Measurements from ENCODE around the gene ZNF330. TPM values are rescaled to one million over a fixed set of nuclear protein-coding genes. Genes with fewer than 3 reads are reported as not detected.

ZNF330 gene
- total RNA-seq, 1 donor from 2014 or later: 25.9 TPM

DNA sequence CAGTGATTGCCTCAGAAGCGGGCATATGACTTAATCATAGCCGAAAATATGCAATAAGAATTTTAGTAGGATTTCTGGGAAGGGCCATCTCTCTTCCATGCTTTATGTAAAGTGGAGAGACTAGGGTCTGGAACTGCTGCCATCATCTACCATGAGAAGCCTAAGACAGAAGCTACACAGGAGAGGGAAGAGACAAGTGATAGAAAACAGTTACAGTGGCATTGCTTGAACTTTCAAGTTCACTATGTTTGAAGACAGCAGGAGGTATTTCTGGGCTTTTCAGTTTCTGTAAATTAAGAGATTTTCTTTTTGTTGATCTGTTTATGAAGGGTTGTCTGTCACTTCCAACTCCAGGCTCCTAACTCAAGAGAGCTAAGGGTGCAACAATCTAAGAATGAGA lies 62.5 kb downstream of the ZNF330 start:
- no peaks in the 10 kb centered on the region for H3K36me3 Mint-ChIP-seq (ENCODE audit: low read depth)
- H3K9me3 Mint-ChIP-seq (ENCODE audit: low read depth): no peaks in the 10 kb centered on the region
- H3K27ac Mint-ChIP-seq (ENCODE audit: unreplicated experiment): no peak overlapping the region
- TF ChIP-seq, protein P1, sequence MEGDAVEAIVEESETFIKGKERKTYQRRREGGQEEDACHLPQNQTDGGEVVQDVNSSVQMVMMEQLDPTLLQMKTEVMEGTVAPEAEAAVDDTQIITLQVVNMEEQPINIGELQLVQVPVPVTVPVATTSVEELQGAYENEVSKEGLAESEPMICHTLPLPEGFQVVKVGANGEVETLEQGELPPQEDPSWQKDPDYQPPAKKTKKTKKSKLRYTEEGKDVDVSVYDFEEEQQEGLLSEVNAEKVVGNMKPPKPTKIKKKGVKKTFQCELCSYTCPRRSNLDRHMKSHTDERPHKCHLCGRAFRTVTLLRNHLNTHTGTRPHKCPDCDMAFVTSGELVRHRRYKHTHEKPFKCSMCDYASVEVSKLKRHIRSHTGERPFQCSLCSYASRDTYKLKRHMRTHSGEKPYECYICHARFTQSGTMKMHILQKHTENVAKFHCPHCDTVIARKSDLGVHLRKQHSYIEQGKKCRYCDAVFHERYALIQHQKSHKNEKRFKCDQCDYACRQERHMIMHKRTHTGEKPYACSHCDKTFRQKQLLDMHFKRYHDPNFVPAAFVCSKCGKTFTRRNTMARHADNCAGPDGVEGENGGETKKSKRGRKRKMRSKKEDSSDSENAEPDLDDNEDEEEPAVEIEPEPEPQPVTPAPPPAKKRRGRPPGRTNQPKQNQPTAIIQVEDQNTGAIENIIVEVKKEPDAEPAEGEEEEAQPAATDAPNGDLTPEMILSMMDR (IDR thresholded peaks at IDR 0.05): no peak
- H3K4me1 Mint-ChIP-seq (ENCODE audit: low read depth): no peaks in the 10 kb centered on the region
- no peak for DNase-seq (ENCODE audit: low spot score)
- no peak overlapping the region for H3K4me3 Mint-ChIP-seq (ENCODE audit: unreplicated experiment)
- peaks cover 8% of the 10 kb centered on the region for H3K27me3 Mint-ChIP-seq (ENCODE audit: low read depth)

DNA sequence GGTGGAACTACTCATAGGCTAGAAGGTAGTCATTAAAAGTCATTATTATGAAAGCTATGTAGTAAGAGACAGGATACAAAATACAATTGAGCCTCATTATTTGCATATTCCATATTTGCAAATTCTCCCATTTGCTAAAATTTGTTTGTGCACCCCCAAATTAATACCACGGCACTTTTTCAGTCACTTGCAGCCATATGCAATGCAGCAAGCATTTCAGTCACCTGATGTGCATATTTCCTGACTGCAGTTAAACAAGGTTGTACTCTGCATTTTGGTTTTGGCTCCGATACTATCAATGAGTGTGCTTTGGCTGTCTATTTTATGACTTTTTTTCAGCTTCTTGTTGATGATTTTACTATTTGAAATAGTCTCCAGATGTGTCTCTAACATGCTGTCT lies 62.9 kb downstream of the ZNF330 start:
- Mint-ChIP-seq H3K4me1 (ENCODE audit: low read depth) (no peaks in the 10 kb centered on the region), H3K27ac (ENCODE audit: unreplicated experiment) (no peak overlapping the region), H3K9me3 (ENCODE audit: low read depth) (no peaks in the 10 kb centered on the region), H3K36me3 (ENCODE audit: low read depth) (no peaks in the 10 kb centered on the region), H3K27me3 (ENCODE audit: low read depth) (peaks cover 10% of the 10 kb centered on the region), H3K4me3 (ENCODE audit: unreplicated experiment) (no peak overlapping the region)
- TF ChIP-seq, protein P1 (IDR thresholded peaks at IDR 0.05): no peak
- DNase-seq (ENCODE audit: low spot score): no peak

Other genes starting within 250 kb of the ZNF330 start
- 12.8 to 28.7 TPM (median 14.8 TPM) in 3 replicates for gene RNF150, start 87.4 kb upstream of the ZNF330 start, total RNA-seq

All from chondrocyte (in vitro differentiated cells).